ENCODE measurements around the gene SPR. TPM values are rescaled to one million over a fixed set of nuclear protein-coding genes. Genes with fewer than 3 reads are reported as not detected.

SPR gene
- total and polyA plus RNA-seq, 7 experiments from 2014 or later, result 0.24 to 2.3 (median 1.0) TPM; not detected in 2

GRCh38 chr2:72938455-72938854, 51.2 kb downstream of the SPR start:
- POLR2A ChIA-PET, result no interaction called here
- Histone ChIP-seq H3K36me3 (ENCODE audit: control insufficient read depth in 2 of 3, insufficient read depth in 3 of 3, low read length in 3 of 3) (no peaks in the 10 kb centered on the region), H3K9me3 (ENCODE audit: control insufficient read depth in 2 of 3, low read length in 3 of 3) (no peaks in the 10 kb centered on the region), H3K27me3 (ENCODE audit: control insufficient read depth in 2 of 2, insufficient read depth in 2 of 2, low read length in 2 of 2) (no peaks in the 10 kb centered on the region), H3K27ac (ENCODE audit: low read depth, low read length) (no peak overlapping the region), H3K4me3 (ENCODE audit: low read length) (no peak overlapping the region), H3K4me1 (ENCODE audit: control insufficient read depth in 2 of 2, insufficient read depth in 2 of 2, low read length in 2 of 2) (no peaks in the 10 kb centered on the region)
- Mint-ChIP-seq H3K4me3 (no peak overlapping the region), H3K36me3 (peaks cover 0 to 4% (median 0%) of the 10 kb centered on the region in 5 donors), H3K27ac (no peak overlapping the region), H3K27me3 (peaks cover 6 to 23% (median 15%) of the 10 kb centered on the region in 5 donors), H3K4me1 (peaks cover 0 to 6% (median 0%) of the 10 kb centered on the region in 7 donors), H3K9me3 (no peaks in the 10 kb centered on the region)
- intact Hi-C loops (cut with micrococcal nuclease), result no loop called here
- ATAC-seq (no peak), DNase-seq (no peak)
- CTCF ChIA-PET, result no interaction called here

- Mint-ChIP-seq H3K27ac (no peak overlapping the region), H3K4me1 (peaks cover 0 to 1% (median 0%) of the 10 kb centered on the region in 7 donors), H3K4me3 (no peak overlapping the region), H3K27me3 (peaks cover 1 to 12% (median 7%) of the 10 kb centered on the region in 5 donors), H3K9me3 (no peaks in the 10 kb centered on the region), H3K36me3 (peaks cover 0 to 3% (median 0%) of the 10 kb centered on the region in 5 donors)
- ATAC-seq (no peak), DNase-seq (no peak)
- no peaks in the 10 kb centered on the region for H3K4me1 ChIP-seq (ENCODE audit: control insufficient read depth in 2 of 2, insufficient read depth in 2 of 2, low read length in 2 of 2)
- H3K27me3 ChIP-seq (ENCODE audit: control insufficient read depth in 2 of 2, insufficient read depth in 2 of 2, low read length in 2 of 2), result no peaks in the 10 kb centered on the region
- intact Hi-C loops (cut with micrococcal nuclease), result no loop called here
- H3K36me3 ChIP-seq (ENCODE audit: control insufficient read depth in 2 of 3, insufficient read depth in 3 of 3, low read length in 3 of 3), result no peaks in the 10 kb centered on the region
- H3K27ac ChIP-seq (ENCODE audit: low read depth, low read length), result no peak overlapping the region
- H3K4me3 ChIP-seq (ENCODE audit: low read length), result no peak overlapping the region
- POLR2A ChIA-PET, result no interaction called here
- no peaks in the 10 kb centered on the region for H3K9me3 ChIP-seq (ENCODE audit: control insufficient read depth in 2 of 3, low read length in 3 of 3)
- CTCF ChIA-PET, result no interaction called here
Measured at GRCh38 chr2:72940361-72940760, 53.2 kb downstream of the SPR start.

- no peaks in the 10 kb centered on the region for H3K9me3 ChIP-seq (ENCODE audit: control insufficient read depth in 2 of 3, low read length in 3 of 3)
- H3K4me3 ChIP-seq (ENCODE audit: low read length), result no peak overlapping the region
- ChIA-PET POLR2A (no interaction called here), CTCF (no interaction called here)
- Mint-ChIP-seq H3K27me3 (peaks cover 0 to 7% (median 6%) of the 10 kb centered on the region in 5 donors), H3K9me3 (no peaks in the 10 kb centered on the region), H3K4me3 (no peak overlapping the region), H3K27ac (no peak overlapping the region), H3K4me1 (no peaks in the 10 kb centered on the region), H3K36me3 (peaks cover 0 to 6% (median 0%) of the 10 kb centered on the region in 5 donors)
- intact Hi-C loops (cut with micrococcal nuclease), result no loop called here
- H3K27ac ChIP-seq (ENCODE audit: low read depth, low read length), result no peak overlapping the region
- DNase-seq (no peak), ATAC-seq (no peak)
- H3K27me3 ChIP-seq (ENCODE audit: control insufficient read depth in 2 of 2, insufficient read depth in 2 of 2, low read length in 2 of 2), result no peaks in the 10 kb centered on the region
- no peaks in the 10 kb centered on the region for H3K4me1 ChIP-seq (ENCODE audit: control insufficient read depth in 2 of 2, insufficient read depth in 2 of 2, low read length in 2 of 2)
- H3K36me3 ChIP-seq (ENCODE audit: control insufficient read depth in 2 of 3, insufficient read depth in 3 of 3, low read length in 3 of 3), result no peaks in the 10 kb centered on the region
Measured at GRCh38 chr2:72940786-72941185, 53.6 kb downstream of the SPR start.

Other genes with a start within 250 kb of the SPR start
- 10 to 100 TPM; 14.3 to 21.9 (median 18.0) TPM for gene EXOC6B, start 61.4 kb upstream of the SPR start, total RNA-seq
- gene EXOC6B, start 61.4 kb upstream of the SPR start, polyA plus RNA-seq, result 1 to 10 TPM; 3.5 to 3.8 TPM
- gene EMX1, start 30.1 kb downstream of the SPR start, total RNA-seq, result not detected
- not detected for gene EMX1, start 30.1 kb downstream of the SPR start, polyA plus RNA-seq
- gene SFXN5, start 184.3 kb downstream of the SPR start, total RNA-seq, result 10 to 100 TPM in 3 of 5 experiments, 1 to 10 TPM in 2; 8.8 to 17.4 (median 10.9) TPM
- gene SFXN5, start 184.3 kb downstream of the SPR start, polyA plus RNA-seq, result 1 to 10 TPM; 2.2 to 4.4 TPM
- gene RAB11FIP5, start 225.5 kb downstream of the SPR start, total RNA-seq, result 10 to 100 TPM in 3 of 5 experiments, 1 to 10 TPM in 2; 8.6 to 13.2 (median 11.2) TPM
- 10 to 100 TPM in 1 of 2 donors, 1 to 10 TPM in 1; 5.6 to 12.0 TPM for gene RAB11FIP5, start 225.5 kb downstream of the SPR start, polyA plus RNA-seq